HG03558 (cell line): ENCODE results near the gene SEPTIN1.
"Not testable (repeated sequence)": the region's sequence is repeated elsewhere in the genome, so short reads cannot be mapped to it uniquely, and the experiment has no call there.

ENCODE experiments used
- ATAC-seq: cut with Tn5 transposase; IDR thresholded peaks from one replicate; pipeline ENCODE4 v1.9.1; 2021; ENCODE audit warnings: moderate number of reproducible peaks; ENCODE audit not compliant: unreplicated experiment; ENCODE audit errors: extremely low read depth

SEPTIN1 gene

GRCh38 chr16:30342751-30343490 lies 39.4 kb downstream of the SEPTIN1 start:
- ATAC-seq = no peak

DNA sequence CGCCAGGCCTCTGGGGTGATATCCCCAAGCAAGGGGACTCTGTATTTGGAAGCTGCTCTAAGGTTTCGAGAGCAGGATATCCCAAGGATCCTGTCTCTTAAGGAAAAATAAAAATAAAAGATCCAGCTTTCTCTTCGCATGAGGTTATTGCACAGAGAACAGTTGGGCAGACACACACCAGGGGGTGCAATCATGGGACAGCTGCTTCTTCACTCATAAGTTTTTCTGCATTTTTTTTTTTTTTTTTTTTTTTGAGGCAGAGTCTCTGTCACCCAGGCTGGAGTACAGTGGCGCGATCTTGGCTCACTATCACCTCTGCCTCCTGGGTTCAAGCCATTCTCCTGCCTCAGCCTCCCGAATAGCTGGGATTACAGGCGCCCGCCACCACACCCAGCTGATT lies 40.4 kb downstream of the SEPTIN1 start:
- ATAC-seq = not testable (repeated sequence)

DNA sequence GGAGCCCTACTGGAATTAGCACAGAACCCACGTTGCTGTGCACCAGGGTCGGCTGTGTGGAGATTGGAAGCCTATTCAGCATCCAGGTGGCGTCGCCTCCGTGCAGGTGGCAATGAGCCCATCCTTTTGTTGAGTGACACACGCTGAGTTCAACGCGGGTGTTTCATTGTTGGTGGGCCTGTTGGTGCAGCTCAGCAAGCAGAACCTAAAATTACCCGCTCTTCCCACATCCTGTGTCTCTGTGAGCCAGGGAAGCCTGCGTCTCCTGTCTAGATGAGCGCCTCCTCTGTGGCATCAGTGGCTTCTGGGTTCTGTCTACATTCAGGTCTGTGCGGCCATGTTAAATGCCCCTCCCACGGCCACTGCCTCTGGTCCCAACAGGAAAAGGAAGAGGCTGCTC lies 41.7 kb downstream of the SEPTIN1 start:
- ATAC-seq = no peak

DNA sequence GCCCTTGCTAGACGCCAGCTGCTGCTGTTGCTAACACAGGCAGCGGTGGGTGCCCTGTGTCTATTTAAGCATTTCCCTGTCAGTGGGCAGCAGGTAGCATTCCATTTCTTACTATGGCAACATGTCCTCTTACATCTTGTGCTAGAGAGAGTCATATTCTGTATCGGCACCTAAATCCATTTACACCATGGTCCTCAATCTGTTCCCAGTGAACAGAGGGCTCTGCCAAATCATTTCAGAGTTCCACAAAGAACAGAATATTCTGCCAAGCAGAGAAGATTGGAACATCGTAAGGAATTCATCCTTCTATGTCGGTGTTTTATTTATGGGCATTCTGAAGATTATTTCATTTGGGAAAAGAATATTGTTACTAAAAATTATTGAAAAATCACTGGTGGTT lies 43.6 kb downstream of the SEPTIN1 start:
- ATAC-seq = not testable (repeated sequence)

DNA sequence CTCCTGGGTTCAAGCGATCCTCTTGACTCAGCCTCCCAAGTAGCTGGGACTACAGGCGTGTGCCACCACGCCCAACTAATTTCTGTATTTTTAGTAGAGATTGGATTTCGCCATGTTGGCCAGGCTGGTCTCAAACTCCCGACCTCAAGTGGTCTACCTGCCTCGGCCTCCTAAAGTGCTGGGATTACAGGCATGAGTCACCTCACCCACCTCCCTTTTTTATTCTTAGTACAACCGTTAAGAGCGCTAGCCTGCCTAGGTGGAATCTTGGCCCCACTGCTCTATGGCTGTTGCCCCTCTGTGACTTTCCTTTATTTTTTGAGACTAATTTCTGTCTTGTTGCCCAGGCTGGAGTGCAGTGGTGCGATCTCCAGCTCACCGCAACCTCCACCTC lies 44.4 kb downstream of the SEPTIN1 start:
- ATAC-seq = not testable (repeated sequence)

- ATAC-seq = no peak
Measured at GRCh38 chr16:30335598-30336474, 46.5 kb downstream of the SEPTIN1 start.

DNA sequence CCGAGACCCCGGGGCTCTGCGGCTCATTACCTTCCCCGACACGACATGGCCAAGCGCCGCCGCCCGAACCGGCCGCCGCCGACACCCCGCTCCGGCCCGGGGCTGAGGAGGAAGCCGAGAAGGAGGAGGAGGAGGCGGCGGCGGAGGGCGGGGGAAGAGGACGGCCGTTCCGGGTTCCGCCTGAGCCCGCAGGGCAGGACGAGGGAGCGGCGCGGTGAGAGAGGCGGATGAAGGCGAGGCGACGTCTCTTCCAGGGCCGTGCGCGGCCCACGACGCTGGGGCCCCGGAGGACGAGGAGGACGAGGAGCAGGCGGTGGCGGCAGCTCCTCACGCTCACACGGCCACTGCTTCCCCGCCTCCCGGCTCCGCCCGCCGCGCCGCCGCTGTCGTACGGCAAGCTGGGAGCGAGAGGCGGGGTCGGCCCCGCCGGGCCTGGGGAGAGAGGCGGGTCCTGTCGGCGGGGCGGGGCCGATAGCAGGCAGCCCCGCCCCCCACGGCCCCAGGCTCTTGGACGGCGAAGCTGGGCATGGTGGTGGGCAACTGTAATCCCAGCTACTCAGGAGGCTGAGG lies 47.2 kb downstream of the SEPTIN1 start:
- peak; percentile 62 for ATAC-seq

- peak; percentile 41 for ATAC-seq
Measured at GRCh38 chr16:30334473-30334989, 47.8 kb downstream of the SEPTIN1 start.
